HG03103 (cell line): ENCODE measurements around the gene SLIT3.
"Not testable (repeated sequence)": the region's sequence is repeated elsewhere in the genome, so short reads cannot be mapped to it uniquely, and the experiment has no call there.

Experiments
- ATAC-seq: cut with Tn5 transposase; IDR thresholded peaks from one replicate; pipeline ENCODE4 v1.9.1; 2021; ENCODE audit warnings: low read depth; ENCODE audit not compliant: unreplicated experiment

SLIT3 gene

DNA sequence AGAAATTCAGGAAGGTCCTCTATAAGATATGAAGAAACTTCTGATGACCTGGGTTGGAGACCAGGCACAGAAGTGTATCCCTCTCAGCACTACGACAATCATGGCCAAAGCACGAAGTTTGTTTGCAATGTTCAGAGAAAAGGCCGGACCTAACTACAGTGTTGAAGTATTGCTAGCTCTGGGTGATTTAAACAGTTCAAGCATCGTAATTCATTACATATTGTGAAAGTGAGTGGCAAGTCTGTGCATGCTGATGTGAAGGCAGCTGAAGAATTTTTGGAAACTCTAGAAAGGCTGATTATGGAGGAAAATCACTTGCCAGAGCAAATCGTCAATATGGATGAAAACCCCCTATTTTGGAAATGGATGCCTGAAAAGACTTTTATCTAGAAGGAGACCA, 654.6 kb downstream of the SLIT3 start:
- no peak for ATAC-seq

DNA sequence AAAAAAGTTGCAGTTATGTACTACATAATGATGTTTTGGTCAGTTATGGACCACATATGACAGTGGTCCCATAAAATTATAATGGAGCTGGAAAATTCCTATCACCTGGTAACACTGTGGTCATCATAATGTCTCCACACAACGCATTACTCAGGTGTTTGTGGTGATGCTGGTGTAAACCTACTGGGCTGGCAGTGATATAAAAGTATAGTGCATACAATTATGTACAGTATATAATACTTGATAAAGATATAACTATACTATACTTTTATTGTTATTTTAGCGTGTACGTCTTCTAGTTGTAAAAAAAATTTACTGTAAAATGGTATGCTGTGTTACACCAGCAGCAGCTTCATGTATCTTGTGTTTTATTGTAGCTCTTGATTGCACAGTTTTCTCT, 655.7 kb downstream of the SLIT3 start:
- ATAC-seq = no peak

GRCh38 chr5:168642019-168642418, 658.9 kb downstream of the SLIT3 start:
- no peak for ATAC-seq

GRCh38 chr5:168638846-168639245, 662.1 kb downstream of the SLIT3 start:
- not testable (repeated sequence) for ATAC-seq

DNA sequence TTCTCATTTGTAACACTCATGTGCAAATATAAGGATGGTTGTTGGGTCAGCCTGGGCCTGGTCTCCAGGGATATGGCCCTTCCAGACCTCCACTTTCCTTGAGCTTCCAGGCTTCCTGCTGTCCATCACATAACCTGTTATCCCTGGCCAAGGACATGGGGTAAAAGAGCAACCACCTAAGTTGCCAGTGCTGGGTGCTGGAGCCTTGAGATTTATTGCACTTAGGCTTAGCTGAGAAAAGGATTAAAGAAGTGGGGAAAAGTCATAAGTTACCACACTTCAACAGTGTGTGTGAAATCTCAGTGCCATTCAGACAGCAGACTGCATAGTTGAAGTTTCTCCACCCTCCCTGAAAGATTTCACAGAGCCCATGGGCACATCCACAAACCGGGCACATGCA, 663.1 kb downstream of the SLIT3 start:
- ATAC-seq = no peak

- ATAC-seq = no peak
Measured at GRCh38 chr5:168637281-168637680, 663.7 kb downstream of the SLIT3 start.

DNA sequence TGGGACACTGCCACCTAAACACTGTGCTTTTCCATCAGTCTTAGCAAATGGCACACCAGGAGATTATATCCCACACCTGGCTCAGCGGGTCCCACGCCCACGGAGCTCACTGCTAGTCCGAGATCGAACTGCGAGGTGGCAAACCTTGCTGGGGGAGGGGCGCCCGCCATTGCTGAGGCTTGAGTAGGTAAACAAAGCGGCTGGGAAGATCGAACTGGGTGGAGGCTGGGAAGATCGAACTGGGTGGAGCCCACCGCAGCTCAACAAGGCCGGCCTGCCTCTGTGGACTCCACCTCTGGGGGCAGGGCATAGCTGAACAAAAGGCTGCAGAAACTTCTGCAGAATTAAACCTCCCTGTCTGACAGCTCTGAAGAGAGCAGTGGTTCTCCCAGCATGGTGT, 670.0 kb downstream of the SLIT3 start:
- not testable (repeated sequence) for ATAC-seq

- no peak for ATAC-seq
Measured at GRCh38 chr5:168624850-168625364, 676.0 kb downstream of the SLIT3 start.

DNA sequence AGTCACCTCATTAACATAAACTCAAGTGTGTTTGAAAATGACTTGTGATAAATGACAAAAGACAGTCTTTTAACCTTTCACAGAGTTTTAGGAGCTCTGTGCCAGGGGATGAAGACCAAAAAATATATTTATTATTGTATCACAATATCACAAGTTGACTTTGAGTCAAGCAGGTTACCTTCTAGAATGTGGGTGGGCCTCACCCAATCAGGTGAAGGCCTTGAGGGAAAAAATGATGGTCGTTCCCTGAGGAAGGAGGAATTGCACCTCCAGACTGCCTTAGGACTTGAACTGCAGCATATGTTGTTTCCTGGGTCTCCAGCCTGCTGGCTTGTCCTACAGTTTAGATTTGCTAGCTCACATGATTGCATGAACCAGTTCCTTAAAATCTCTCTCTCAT, 680.1 kb downstream of the SLIT3 start:
- no peak for ATAC-seq

DNA sequence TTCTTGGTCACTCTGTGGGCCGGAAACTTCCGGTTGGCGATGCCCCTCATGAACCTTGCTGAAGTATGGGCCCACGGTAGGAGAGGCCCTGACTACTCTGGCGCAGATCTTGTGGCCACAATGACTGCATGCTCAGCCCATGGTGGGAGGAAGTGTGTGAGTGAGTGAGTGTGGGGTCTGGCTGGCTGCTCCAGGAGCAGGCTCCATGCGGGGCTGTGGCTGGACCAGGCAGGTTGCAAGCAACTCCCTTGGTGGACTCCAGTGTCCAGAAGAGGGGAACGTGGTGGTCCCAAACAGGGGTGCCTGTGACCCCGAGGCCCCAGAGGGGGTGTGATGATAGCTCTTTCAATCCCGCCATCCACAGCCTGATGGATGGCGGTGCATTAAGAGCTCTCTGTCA, 686.3 kb downstream of the SLIT3 start:
- ATAC-seq = no peak

- ATAC-seq = no peak
Measured at GRCh38 chr5:168613996-168614395, 686.9 kb downstream of the SLIT3 start.

GRCh38 chr5:168613396-168613795, 687.5 kb downstream of the SLIT3 start:
- no peak for ATAC-seq

DNA sequence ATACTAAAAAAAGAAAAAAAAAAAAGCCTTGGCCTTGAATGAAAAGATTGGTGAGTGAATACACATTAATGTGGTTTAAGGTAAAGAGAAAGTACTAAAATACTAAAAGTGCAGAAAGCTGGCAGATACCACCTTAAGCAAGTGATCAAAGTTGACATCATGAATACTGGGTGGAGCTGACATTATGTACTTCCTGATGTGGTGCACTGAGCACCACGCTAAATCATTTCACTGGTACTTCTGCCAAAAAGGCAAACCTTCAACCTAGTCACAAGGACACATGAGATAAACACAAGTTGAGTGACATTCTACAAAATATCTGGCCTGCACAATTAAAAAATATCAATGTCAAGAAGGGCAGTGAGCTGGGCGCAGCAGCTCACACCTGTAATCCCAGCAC, 687.9 kb downstream of the SLIT3 start:
- ATAC-seq = no peak

- no peak for ATAC-seq
Measured at GRCh38 chr5:168612123-168612522, 688.8 kb downstream of the SLIT3 start.
